ENCODE results near the gene FNBP1.

DNA sequence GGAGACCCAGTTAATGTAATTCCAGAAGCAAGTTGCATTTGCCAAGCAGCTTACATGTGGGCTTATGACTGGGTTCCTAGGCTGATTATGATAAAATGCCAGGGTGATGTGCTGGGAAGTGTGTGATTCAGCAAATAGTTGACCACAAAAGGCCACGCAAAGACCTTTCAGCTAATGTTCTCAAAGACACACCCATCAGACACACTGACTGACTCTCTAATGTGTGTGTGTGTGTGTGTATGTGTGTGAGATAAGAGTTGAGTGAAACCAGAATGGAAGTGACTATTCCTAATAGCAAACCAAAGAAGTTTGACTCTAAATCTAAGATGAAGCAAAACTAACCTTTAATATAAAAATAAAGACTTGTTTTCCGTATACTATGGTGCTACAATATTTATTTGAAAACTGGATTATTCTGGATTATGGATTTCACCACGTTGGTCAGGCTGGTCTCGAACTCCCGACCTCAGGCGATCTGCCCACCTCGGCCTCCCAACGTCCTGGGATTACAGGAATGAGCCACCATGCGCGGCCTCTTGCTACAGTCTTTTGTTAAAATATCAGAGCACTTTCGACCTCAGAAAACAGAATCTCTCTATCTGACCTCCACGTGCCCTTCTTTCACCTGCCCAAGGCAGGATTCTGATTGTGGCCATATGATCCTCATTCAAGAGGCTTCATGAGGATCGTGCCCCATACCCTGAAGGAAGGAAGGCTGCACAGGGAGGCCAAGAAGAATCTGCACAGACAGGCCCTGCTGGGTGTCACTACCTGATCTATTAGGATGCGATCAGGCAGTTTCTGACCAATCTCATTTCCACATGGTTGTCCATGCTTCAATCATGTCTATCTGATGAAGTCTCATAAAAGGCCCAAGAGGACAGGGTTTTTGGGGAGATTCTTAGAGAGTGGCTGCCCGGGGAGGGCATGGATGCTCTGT lies 132.1 kb downstream of the FNBP1 start:
- no peak for TF ChIP-seq CTCF (IDR thresholded peaks at IDR 0.05)
- TF ChIP-seq POLR2A (IDR thresholded peaks at IDR 0.05), result no peak

Data from lower leg skin (tissue), 3 donors.